ENCODE measurements around the gene LGALS9B. TPM values are rescaled to one million over a fixed set of nuclear protein-coding genes. Genes with fewer than 3 reads are reported as not detected.
"Not testable (repeated sequence)": the region's sequence is repeated elsewhere in the genome, so short reads cannot be mapped to it uniquely, and the experiment has no call there.

LGALS9B gene
- total RNA-seq, 1 donor from 2014 or later: 1.2 TPM

GRCh38 chr17:20466553-20466952 is 786 bp downstream of the LGALS9B start:
- DNase-seq: not testable (repeated sequence)

- DNase-seq: not testable (repeated sequence)
Measured at GRCh38 chr17:20465535-20465934, 1.8 kb downstream of the LGALS9B start.

GRCh38 chr17:20464854-20465414 is 2.4 kb downstream of the LGALS9B start:
- DNase-seq: not testable (repeated sequence)

GRCh38 chr17:20462158-20462557 is 5.2 kb downstream of the LGALS9B start:
- not testable (repeated sequence) for DNase-seq

GRCh38 chr17:20457848-20458381 is 9.4 kb downstream of the LGALS9B start:
- DNase-seq: not testable (repeated sequence)

GRCh38 chr17:20455106-20455505 is 12.2 kb downstream of the LGALS9B start:
- DNase-seq: not testable (repeated sequence)

GRCh38 chr17:20453820-20454434 is 13.4 kb downstream of the LGALS9B start:
- DNase-seq: not testable (repeated sequence)

GRCh38 chr17:20450852-20451251 is 16.5 kb downstream of the LGALS9B start:
- not testable (repeated sequence) for DNase-seq

GRCh38 chr17:20447534-20448321 is 19.6 kb downstream of the LGALS9B start:
- not testable (repeated sequence) for DNase-seq

GRCh38 chr17:20446895-20447294 is 20.4 kb downstream of the LGALS9B start:
- not testable (repeated sequence) for DNase-seq

- DNase-seq: not testable (repeated sequence)
Measured at GRCh38 chr17:20444581-20445236, 22.6 kb downstream of the LGALS9B start.

GRCh38 chr17:20444173-20444572 is 23.2 kb downstream of the LGALS9B start:
- DNase-seq: not testable (repeated sequence)

GRCh38 chr17:20443632-20444031 is 23.7 kb downstream of the LGALS9B start:
- not testable (repeated sequence) for DNase-seq

GRCh38 chr17:20440665-20441064 is 26.7 kb downstream of the LGALS9B start:
- DNase-seq: not testable (repeated sequence)

GRCh38 chr17:20435166-20435565 is 32.2 kb downstream of the LGALS9B start:
- DNase-seq: not testable (repeated sequence)

- not testable (repeated sequence) for DNase-seq
Measured at GRCh38 chr17:20433382-20433781, 34.0 kb downstream of the LGALS9B start.

GRCh38 chr17:20427264-20427663 is 40.1 kb downstream of the LGALS9B start:
- DNase-seq: not testable (repeated sequence)

GRCh38 chr17:20422826-20423225 is 44.5 kb downstream of the LGALS9B start:
- not testable (repeated sequence) for DNase-seq

- not testable (repeated sequence) for DNase-seq
Measured at GRCh38 chr17:20418838-20419237, 48.5 kb downstream of the LGALS9B start.

GRCh38 chr17:20417492-20418080 is 49.8 kb downstream of the LGALS9B start:
- not testable (repeated sequence) for DNase-seq

GRCh38 chr17:20416381-20416911 is 50.9 kb downstream of the LGALS9B start:
- not testable (repeated sequence) for DNase-seq

GRCh38 chr17:20415479-20415878 is 51.9 kb downstream of the LGALS9B start:
- not testable (repeated sequence) for DNase-seq

Measured in skin of body (tissue), 2 donors.